COR-L47 (cell line): ENCODE measurements around the gene DDRGK1.
"Not testable (repeated sequence)": the region's sequence is repeated elsewhere in the genome, so short reads cannot be mapped to it uniquely, and the experiment has no call there.

Source experiments
- DNase-seq: peaks from one replicate; lab custom pipeline; 2025; lab: John Stamatoyannopoulos, UW

DDRGK1 gene

GRCh38 chr20:3183896-3184612, 20.4 kb downstream of the DDRGK1 start:
- no peak for DNase-seq

GRCh38 chr20:3182429-3182828, 22.1 kb downstream of the DDRGK1 start:
- not testable (repeated sequence) for DNase-seq

- DNase-seq = no peak
Measured at GRCh38 chr20:3181270-3181669, 23.2 kb downstream of the DDRGK1 start.

GRCh38 chr20:3180319-3180718, 24.2 kb downstream of the DDRGK1 start:
- no peak for DNase-seq

- no peak for DNase-seq
Measured at GRCh38 chr20:3177746-3178485, 26.6 kb downstream of the DDRGK1 start.

- DNase-seq = no peak
Measured at GRCh38 chr20:3175270-3175669, 29.2 kb downstream of the DDRGK1 start.

- no peak for DNase-seq
Measured at GRCh38 chr20:3174442-3175261, 29.8 kb downstream of the DDRGK1 start.

- peak; percentile 38 for DNase-seq
Measured at GRCh38 chr20:3173610-3174441, 30.7 kb downstream of the DDRGK1 start.

GRCh38 chr20:3172933-3173609, 31.4 kb downstream of the DDRGK1 start, which contains the start of gene LZTS3:
Gene LZTS3, minus strand, starts transcription at chr20:3173549. Its CDS starts 6,386 bp downstream, at chr20:3167163.
- DNase-seq = peak; percentile 72

- no peak for DNase-seq
Measured at GRCh38 chr20:3172126-3172932, 32.2 kb downstream of the DDRGK1 start.

- no peak for DNase-seq
Measured at GRCh38 chr20:3171391-3172125, 32.9 kb downstream of the DDRGK1 start.

GRCh38 chr20:3168829-3169590, 35.5 kb downstream of the DDRGK1 start:
- DNase-seq = no peak

- no peak for DNase-seq
Measured at GRCh38 chr20:3168079-3168828, 36.2 kb downstream of the DDRGK1 start.

GRCh38 chr20:3167738-3168078, 36.8 kb downstream of the DDRGK1 start:
- no peak for DNase-seq

- DNase-seq = no peak
Measured at GRCh38 chr20:3166913-3167342, 37.6 kb downstream of the DDRGK1 start.

GRCh38 chr20:3166338-3166912, 38.1 kb downstream of the DDRGK1 start:
- no peak for DNase-seq

- DNase-seq = peak; percentile 72
Measured at GRCh38 chr20:3165473-3166337, 38.8 kb downstream of the DDRGK1 start.
